ENCODE data around the gene OOSP4B.

Gene OOSP4B

DNA sequence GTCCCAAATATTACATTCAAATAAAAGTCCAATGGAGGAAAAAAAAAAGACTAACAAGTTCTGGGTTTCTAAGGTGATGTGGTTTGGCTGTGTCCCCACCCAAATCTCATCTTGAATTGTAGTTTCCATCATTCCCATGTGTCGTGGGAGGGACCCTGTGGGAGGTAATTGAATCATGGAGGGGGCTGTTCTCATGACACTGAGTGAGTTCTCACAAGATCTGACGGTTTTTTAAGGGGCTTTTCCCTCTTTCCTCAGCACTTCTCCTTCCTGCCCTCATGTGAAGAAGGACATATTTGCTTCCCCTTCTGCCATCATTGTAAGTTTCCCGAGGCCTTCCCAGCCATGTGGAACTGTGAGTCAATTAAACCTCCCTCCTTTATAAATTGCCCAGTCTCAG, 63.6 kb downstream of the OOSP4B start:
- Histone ChIP-seq H3K27me3 (replicated peaks; ENCODE audit: control insufficient read depth, insufficient read depth, low read length, poor library complexity, severe bottlenecking) (no peaks in the 10 kb centered on the region), H3K4me1 (ENCODE audit: control insufficient read depth, insufficient read depth, low read length, poor library complexity, severe bottlenecking) (no peaks in the 10 kb centered on the region), H3K9me3 (ENCODE audit: control insufficient read depth, low read length) (no peaks in the 10 kb centered on the region), H3K4me3 (ENCODE audit: insufficient read depth, low read depth, low read length, poor library complexity, severe bottlenecking) (no peak overlapping the region), H3K36me3 (ENCODE audit: control insufficient read depth, insufficient read depth, low read length) (no peaks in the 10 kb centered on the region), H3K27ac (ENCODE audit: insufficient read depth, low read length, poor library complexity, severe bottlenecking) (no peak overlapping the region)
- no peak for DNase-seq

Data from effector memory CD4-positive, alpha-beta T cell (primary cell).